Left cardiac atrium (tissue), 4 donors: ENCODE results near the gene TMTC4. TPM values are rescaled to one million over a fixed set of nuclear protein-coding genes. Genes with fewer than 3 reads are reported as not detected.
"Not testable (repeated sequence)": the region's sequence is repeated elsewhere in the genome, so short reads cannot be mapped to it uniquely, and the experiment has no call there.

Experiments
- ATAC-seq, 2 donors: fragments of 200-7000 bp; cut with Tn5 transposase; one replicate each; pipeline ENCODE4 v1.9.1; 2020; ENCODE audit warnings: mild to moderate bottlenecking in 2 of 2, moderate library complexity in 2 of 2
- DNase-seq: peaks from one replicate; pipeline ENCODE4 v3.0.0-alpha.2; 2020
- intact Hi-C, 2 donors: fragments of 100-400 bp; cut with DNase I; formaldehyde crosslinking; loops; one replicate each; pipeline versions ENCODE4 v1.14.1 to v1.15.1; 2022 to 2023
- total RNA-seq, 2 donors: library from RNA; stranded (reverse); fragmentation: NEBNext Ultra II Directional; extraction: Animal tissue kit (Norgen Biotek cat#: 25700); gene quantifications; one replicate each; pipeline ENCODE4 v1.2.1, GENCODE V29; 2021
- donor health status: DM: no; HTN: yes; CAD: no.
- donor health status: DM: no; HTN: yes; CAD: no; lungs with severe emphysema.
- donor health status: DM: yes; HTN: yes; CAD: no.
- donor health status: Dilated cardiomyopathy.

TMTC4 gene
- total RNA-seq, 2 donors from 2014 or later = 7.8 to 9.7 TPM

GRCh38 chr13:100600461-100600860 is 74.1 kb downstream of the TMTC4 start:
- intact Hi-C loops = no loop called here
- DNase-seq = no peak
- no peak for ATAC-seq

GRCh38 chr13:100597253-100597652 is 77.3 kb downstream of the TMTC4 start:
- no peak for DNase-seq
- ATAC-seq = no peak
- intact Hi-C loops = no loop called here

- DNase-seq = no peak
- intact Hi-C loops = no loop called here
- ATAC-seq = no peak
Observed at GRCh38 chr13:100596516-100596915, 78.1 kb downstream of the TMTC4 start.

- ATAC-seq = no peak
- no peak for DNase-seq
- intact Hi-C loops = no loop called here
Observed at GRCh38 chr13:100594731-100595130, 79.9 kb downstream of the TMTC4 start.

- intact Hi-C loops = no loop called here
- DNase-seq = no peak
- no peak for ATAC-seq
Observed at GRCh38 chr13:100594255-100594654, 80.3 kb downstream of the TMTC4 start.

- no peak for ATAC-seq
- intact Hi-C loops = no loop called here
- no peak for DNase-seq
Observed at GRCh38 chr13:100589178-100589725, 85.3 kb downstream of the TMTC4 start.

- ATAC-seq = peak; percentile 95 to 97
- DNase-seq = peak; percentile 81
- intact Hi-C loops = no loop called here
Observed at GRCh38 chr13:100588331-100589177, 86.0 kb downstream of the TMTC4 start, which contains the start of gene GGACT. Gene GGACT, minus strand, starts transcription at chr13:100588789. Its CDS starts 56,198 bp downstream, at chr13:100532591.

GRCh38 chr13:100584896-100585295 is 89.7 kb downstream of the TMTC4 start:
- ATAC-seq = no peak

GRCh38 chr13:100581504-100581903 is 93.1 kb downstream of the TMTC4 start:
- no peak for DNase-seq
- no peak for ATAC-seq
- intact Hi-C loops = no loop called here

More at GRCh38 chr13:100584896-100585295, 89.7 kb downstream of the TMTC4 start:
- no peak for DNase-seq
- intact Hi-C loops = no loop called here

- intact Hi-C loops = no loop called here
- ATAC-seq = no peak
- DNase-seq = no peak
Observed at GRCh38 chr13:100581030-100581429, 93.6 kb downstream of the TMTC4 start.

GRCh38 chr13:100580045-100580444 is 94.5 kb downstream of the TMTC4 start:
- no peak for ATAC-seq
- no peak for DNase-seq
- intact Hi-C loops = no loop called here

GRCh38 chr13:100577239-100577638 is 97.4 kb downstream of the TMTC4 start:
- intact Hi-C loops = loop anchor here in 1 of 2 donors (10.0 kb wide), 1 partner anchor 528 kb away; no protein-coding TSS in a partner anchor
- not testable (repeated sequence) for DNase-seq, ATAC-seq

GRCh38 chr13:100573121-100573520 is 101.5 kb downstream of the TMTC4 start:
- peak; percentile 68 to 71 for ATAC-seq
- DNase-seq = peak; percentile 74

GRCh38 chr13:100566543-100566942 is 108.1 kb downstream of the TMTC4 start:
- DNase-seq (no peak), ATAC-seq (no peak)
- intact Hi-C loops = no loop called here

More at GRCh38 chr13:100573121-100573520, 101.5 kb downstream of the TMTC4 start:
- intact Hi-C loops = loop anchor here in 1 of 2 donors (10.0 kb wide), 1 partner anchor 532 kb away; no protein-coding TSS in a partner anchor

GRCh38 chr13:100565286-100565685 is 109.3 kb downstream of the TMTC4 start:
- intact Hi-C loops = no loop called here
- ATAC-seq = no peak
- DNase-seq = no peak

- DNase-seq (no peak), ATAC-seq (no peak)
- intact Hi-C loops = no loop called here
Observed at GRCh38 chr13:100564444-100565223, 110.0 kb downstream of the TMTC4 start.

GRCh38 chr13:100563779-100564178 is 110.8 kb downstream of the TMTC4 start:
- ATAC-seq (no peak), DNase-seq (no peak)
- intact Hi-C loops = no loop called here

- no peak for ATAC-seq
- intact Hi-C loops = no loop called here
- no peak for DNase-seq
Observed at GRCh38 chr13:100561599-100562204, 112.9 kb downstream of the TMTC4 start.

GRCh38 chr13:100561158-100561499 is 113.5 kb downstream of the TMTC4 start:
- no peak for DNase-seq
- ATAC-seq = no peak
- intact Hi-C loops = no loop called here
